ENCODE data around the gene PTX4.

- TF ChIP-seq CTCF (IDR thresholded peaks at IDR 0.05; ENCODE audit: insufficient read depth, low read length, poor library complexity, severe bottlenecking) (no peak), EZH2phosphoT487 (conservative IDR thresholded peaks at IDR 0.05; ENCODE audit: low read length) (no peak)
Measured at GRCh38 chr16:1442697-1443096, 46.0 kb downstream of the PTX4 start.

All from SU-DHL-6 (cell line).